SH-SY5Y (cell line): ENCODE measurements around the gene ZC3HAV1.

ENCODE experiments used
- GATA2 ChIP-seq: IDR thresholded peaks from 2 replicates; pipeline ENCODE4 v1.6.1; 2011; ENCODE audit warnings: mild to moderate bottlenecking, low read depth, low read length
- GATA3 ChIP-seq: IDR thresholded peaks from 2 replicates; pipeline ENCODE4 v1.6.1; 2011; ENCODE audit warnings: low read depth, mild to moderate bottlenecking, low read length, moderate library complexity

- TF ChIP-seq GATA2 (no peak), GATA3 (no peak)
Observed at GRCh38 chr7:139072796-139073195, 36.7 kb downstream of the ZC3HAV1 start.
